GM15510 (cell line): Measurements from ENCODE around the gene FOXO3.

Experiments
- POLR2A ChIP-seq: IDR thresholded peaks from 3 replicates; pipeline ENCODE4 v1.6.1; 2011; ENCODE audit warnings: borderline replicate concordance; ENCODE audit not compliant: insufficient read length; ENCODE audit errors: extremely low read depth

Gene FOXO3

DNA sequence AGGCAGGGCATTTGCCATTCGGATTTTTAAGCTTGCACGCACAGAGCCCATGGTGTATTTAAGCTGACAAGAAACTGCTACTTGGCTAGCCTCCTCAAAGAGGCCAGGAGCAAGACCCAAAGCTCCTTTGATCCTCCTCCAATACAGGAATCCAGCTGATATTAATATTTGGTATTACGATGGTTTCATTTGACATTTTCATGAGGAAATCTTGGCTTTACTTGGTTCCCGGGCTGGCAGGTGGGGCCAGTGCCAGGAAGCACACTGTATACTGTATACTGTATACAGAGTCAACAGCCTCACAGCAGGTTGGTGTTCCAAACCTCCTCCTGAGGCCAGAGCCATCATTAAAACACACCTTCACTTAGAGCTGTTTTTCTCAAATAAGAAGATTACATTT is 149.3 kb downstream of the FOXO3 start:
- no peak for TF ChIP-seq POLR2A

GRCh38 chr6:108710551-108710950 is 149.8 kb downstream of the FOXO3 start:
- no peak for TF ChIP-seq POLR2A

- TF ChIP-seq POLR2A, result no peak
These were observed 150.4 kb downstream of the FOXO3 start for GRCh38 chr6:108711071-108711470.

DNA sequence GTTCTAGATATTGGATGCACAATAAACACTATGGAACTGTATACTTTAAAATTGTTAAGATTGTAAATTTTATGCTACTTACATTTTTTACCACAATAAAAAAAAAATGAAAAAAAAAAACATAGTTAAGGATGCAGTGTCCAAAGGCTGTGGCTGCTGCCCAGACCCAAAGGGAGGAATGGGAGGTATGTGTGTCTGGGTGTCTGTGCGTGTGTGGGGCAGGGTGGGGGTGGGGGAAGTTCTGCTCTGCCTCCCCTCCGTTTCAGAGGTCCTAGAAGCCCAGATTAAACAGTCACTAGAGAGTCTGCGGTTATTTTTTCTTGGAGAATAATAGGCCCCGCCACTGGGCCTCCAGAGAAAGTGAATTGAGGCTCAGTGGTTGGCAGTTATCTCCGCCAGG is 151.1 kb downstream of the FOXO3 start:
- TF ChIP-seq POLR2A, result no peak

DNA sequence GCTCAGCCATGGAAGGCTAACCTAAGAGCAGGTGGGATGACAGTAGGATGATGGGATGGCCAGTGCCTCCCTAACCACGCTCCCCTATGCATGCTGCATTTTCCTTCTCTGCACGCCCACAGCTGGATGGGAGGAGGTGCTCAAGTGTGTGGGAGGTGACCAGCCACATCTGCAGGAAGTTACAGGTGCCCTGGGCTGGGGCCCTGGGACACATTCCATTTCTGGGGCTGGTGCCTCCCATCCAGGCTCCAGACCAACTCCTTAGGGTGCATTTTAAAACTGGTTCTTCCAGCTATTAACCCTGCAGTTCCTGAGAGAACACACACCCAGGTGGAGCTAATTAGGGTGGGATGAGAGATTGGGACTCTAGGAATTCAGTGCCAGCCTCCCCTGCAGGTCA is 152.2 kb downstream of the FOXO3 start:
- TF ChIP-seq POLR2A, result no peak

DNA sequence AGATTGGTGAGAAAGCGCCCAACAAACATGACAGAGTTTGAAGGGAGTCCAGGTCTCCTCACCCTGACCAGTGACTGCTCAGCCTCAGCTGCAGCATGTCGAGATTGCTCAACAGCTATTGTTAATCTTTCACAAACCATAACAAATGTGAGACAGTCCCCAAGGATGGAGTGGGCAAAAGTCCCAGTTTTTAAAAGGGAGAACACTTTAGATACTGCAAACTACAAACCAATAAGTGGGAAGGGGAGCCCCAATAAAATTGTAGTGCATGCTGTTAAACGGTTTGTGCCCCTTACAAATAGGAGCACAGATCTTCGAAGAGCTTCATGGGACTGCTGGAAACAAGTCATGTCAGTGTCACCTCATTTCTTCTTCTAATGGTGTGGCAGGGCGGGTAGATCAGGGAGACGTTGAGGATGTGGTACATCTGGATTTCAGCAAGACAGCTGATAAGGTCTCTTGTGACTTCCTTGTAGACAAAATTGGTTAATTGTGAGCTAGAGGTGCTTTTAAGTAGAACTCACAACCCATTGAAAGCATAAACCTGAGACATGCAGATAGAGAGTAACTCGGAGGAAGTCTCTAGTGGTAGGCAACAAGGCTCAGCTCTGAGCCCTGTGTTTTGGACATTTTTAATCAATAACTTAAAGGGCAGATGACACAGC is 153.5 kb downstream of the FOXO3 start:
- TF ChIP-seq POLR2A, result no peak

DNA sequence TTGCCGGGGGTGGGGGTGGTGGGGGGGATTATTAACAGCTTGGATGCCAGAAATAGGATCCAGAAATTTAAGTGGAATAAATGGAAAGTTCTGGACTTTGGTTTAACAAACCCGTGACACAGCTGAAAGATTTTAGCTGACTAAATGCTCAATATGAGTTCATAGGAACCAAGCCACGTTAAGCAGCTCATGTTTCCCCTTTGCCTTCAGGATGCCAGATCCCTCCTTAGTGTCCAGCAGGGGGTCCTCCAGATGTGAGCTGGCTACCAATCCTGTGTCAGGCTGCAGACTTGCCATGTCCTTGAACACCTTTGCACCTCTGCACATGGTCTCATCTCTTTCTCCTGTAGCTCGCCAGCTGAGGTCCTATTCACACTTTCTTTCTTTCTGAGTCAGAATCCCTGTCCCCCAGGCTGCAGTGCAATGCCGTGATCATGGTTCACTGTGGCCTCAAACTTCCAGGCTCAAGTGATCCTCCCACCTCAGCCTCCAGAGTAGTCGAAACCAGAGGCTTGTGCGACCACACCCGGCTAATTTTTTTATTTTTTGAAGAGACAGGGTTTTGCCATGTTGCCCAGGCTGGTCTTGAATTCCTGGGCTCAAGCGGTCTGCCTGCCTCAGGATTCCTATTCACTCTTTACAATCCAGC is 154.2 kb downstream of the FOXO3 start:
- TF ChIP-seq POLR2A, result no peak

GRCh38 chr6:108715832-108716231 is 155.1 kb downstream of the FOXO3 start:
- TF ChIP-seq POLR2A, result no peak

DNA sequence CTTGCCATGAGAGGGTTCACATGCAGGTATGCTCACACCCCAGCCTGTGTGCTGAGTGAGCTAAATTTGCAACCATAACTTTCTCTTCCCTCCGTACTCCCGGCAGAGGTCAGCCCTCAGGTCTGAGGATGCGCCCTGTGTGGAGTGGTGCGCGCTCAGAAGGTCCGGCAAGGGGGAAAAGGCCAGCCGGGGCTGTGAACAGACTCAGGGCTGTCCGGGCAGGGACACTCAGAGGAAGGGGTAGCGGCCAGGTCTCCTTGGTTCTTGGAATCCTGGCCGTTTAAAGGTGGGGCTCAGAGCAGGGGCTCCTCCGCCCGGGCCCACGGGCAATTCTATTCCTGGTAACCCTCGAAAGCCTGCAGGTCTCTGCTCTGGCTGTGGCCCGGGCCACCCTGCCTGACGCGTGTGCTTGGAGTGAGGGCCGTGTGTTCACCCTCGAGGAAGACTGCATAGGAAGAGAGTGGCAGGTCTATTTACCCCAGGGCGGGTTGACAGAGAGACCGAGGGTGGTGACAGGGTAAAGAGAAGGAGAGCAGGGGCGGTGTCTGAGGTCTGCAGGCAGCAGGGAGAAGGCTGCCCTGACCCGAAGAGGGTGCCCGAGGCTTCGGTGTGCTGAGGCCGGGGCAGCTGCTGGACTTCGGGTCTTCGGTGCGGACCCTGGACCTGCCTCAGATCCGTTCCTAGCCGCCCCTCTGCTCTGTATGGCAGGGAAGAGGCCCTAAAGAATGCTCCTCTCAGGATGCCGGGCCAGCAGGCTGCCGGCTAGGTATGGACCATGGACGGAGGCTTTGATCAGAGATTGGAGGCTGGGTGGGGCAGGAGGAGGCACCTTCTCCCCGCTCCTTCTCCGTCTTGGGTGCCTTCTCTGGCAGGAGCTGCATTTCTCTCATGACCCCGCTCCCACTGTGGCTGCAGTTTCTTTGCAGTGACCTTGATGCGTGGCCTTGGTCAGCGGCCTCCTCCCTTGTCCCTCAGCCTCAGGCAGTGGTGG is 156.4 kb downstream of the FOXO3 start:
- TF ChIP-seq POLR2A, result no peak

DNA sequence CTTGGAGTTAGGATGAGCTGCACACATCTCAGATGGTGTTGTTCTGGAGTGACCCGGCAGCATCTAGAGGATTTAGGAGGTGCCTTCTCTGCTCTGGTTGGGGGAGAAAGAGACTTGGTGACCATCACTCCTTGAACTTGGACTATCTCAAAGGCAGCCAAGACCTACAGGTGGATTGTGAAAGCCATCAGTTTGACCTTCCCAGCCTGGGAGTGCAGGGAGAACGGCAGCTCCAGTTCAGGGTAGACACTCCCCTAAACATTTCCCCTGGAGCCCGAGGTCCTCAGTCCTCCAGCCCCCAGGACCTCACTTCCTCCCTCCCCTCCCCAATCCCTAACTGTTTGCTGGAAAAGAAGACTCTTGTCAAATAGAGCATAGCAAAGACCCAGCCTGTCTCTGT is 158.8 kb downstream of the FOXO3 start:
- no peak for TF ChIP-seq POLR2A

- TF ChIP-seq POLR2A, result no peak
These were observed 160.1 kb downstream of the FOXO3 start for GRCh38 chr6:108720827-108721226.

DNA sequence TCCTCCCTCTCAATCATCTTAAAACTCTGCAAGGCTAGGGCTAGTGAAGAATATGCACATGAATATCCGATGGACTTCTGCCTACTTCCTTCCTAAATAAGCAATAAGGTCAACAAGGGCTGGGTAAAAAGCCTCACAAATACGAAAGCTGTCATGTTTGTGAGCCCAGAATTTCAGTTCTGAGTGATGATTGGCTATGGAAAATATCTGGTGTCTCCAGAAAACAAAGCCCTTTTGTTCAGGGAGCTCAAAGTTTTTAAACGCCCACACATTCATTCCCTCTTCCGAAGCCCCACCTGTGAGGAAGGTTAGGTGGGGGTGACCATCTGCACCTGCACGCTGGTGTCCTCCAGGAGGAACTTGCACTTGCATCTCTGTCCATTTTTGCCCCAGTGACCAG is 160.6 kb downstream of the FOXO3 start:
- TF ChIP-seq POLR2A, result no peak

DNA sequence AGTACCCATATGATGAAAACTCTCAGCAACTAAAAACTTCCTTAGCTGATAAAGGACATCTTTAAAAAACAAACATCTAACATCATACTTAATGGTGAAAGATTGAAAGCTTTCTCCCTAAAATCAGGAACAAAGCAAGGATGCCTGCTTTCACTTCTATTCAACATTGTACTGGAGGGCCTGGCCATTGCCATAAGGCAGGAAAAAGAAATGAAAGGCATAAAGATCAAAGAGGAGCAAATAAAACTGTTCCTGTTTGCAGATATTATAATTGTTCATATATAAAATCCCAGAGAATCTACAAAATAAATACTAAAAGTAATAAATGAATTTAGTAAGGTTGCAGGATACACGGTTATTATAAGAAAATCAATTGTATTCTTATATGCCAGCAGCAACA is 162.9 kb downstream of the FOXO3 start:
- no peak for TF ChIP-seq POLR2A

GRCh38 chr6:108726726-108727339 is 166.1 kb downstream of the FOXO3 start:
- no peak for TF ChIP-seq POLR2A
